ENCODE results near the gene NCBP1. TPM values are rescaled to one million over a fixed set of nuclear protein-coding genes. Genes with fewer than 3 reads are reported as not detected.

NCBP1 gene
- total and polyA plus RNA-seq, 2 of the 4 experiments (the other 2 are of a cell fraction), result 17.8 to 46.4 TPM

DNA sequence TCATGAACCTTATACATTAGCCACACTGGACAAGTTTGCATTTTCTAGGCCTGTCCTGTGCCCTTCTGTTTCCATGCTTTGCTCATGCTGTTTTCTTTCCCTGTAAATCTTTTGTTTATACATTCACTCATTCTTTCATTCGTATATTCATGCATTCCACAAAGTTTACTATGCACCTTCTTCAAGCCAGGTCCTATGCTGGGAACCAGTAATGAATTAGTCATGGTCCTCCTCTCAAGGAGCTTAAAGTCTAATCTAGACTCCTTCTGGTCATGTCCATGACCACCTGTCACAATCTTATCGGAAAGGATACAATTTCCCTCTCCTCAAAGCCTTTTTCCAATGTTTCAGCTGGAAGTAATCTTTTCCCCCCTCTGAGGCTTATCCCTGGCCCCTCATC lies 72.6 kb downstream of the NCBP1 start:
- in situ Hi-C loops (cut with MboI; ENCODE audit: low sequenced_read_pairs) (no loop called here), intact Hi-C loops (cut with micrococcal nuclease) (no loop called here), dilution Hi-C loops (cut with HindIII; ENCODE audit: low sequenced_read_pairs, unreplicated experiment) (no loop called here)
- H3K4ac ChIP-seq (ENCODE audit: low read depth, low read length), result no peak overlapping the region
- no peak overlapping the region for H3K9ac ChIP-seq (ENCODE audit: low read depth, low read length)
- H2AFZ ChIP-seq (replicated peaks; ENCODE audit: low read length, poor library complexity), result no peak overlapping the region
- H3K27ac ChIP-seq (ENCODE audit: insufficient read depth, low read length), result no peak overlapping the region
- no peaks in the 10 kb centered on the region for H4K20me1 ChIP-seq (ENCODE audit: insufficient read depth, low read length)
- WGBS, 2 experiments (ENCODE audit: extremely low coverage in 2 of 2, insufficient read length in 1 of 2), result no CpG with 5 or more reads among the region's 2 CpGs
- no TSS peak for BruUV-seq (replicated peaks)
- no peak overlapping the region for H2BK120ac ChIP-seq (ENCODE audit: low read depth, low read length)
- no peak overlapping the region for H4K5ac ChIP-seq (ENCODE audit: low read depth, low read length)
- H2BK5ac ChIP-seq (ENCODE audit: low read depth, low read length, poor library complexity, severe bottlenecking), result no peak overlapping the region
- no peak overlapping the region for H3K4me2 ChIP-seq (ENCODE audit: low read depth, low read length)
- no peaks in the 10 kb centered on the region for H3K9me3 ChIP-seq (ENCODE audit: control insufficient read depth, insufficient read depth, low read length)
- no peak overlapping the region for H2AK9ac ChIP-seq (replicated peaks; ENCODE audit: low read depth, low read length, poor library complexity)
- H3K4me3 ChIP-seq (ENCODE audit: insufficient read depth, low read depth, low read length), result no peak overlapping the region
- H3K9me1 ChIP-seq (ENCODE audit: insufficient read depth, low read length), result no peaks in the 10 kb centered on the region
- H3K14ac ChIP-seq (replicated peaks; ENCODE audit: low read depth, low read length), result no peak overlapping the region
- H3K27me3 ChIP-seq (ENCODE audit: control insufficient read depth, insufficient read depth, low read length), result peaks cover 10% of the 10 kb centered on the region
- ChIA-PET CTCF (interaction anchor here (1.1 to 2.1 kb wide), 2 partner anchors 195 to 217 kb away, joined by 3 to 7 read pairs; no protein-coding TSS in a partner anchor), POLR2A (ENCODE audit: unreplicated experiment) (no interaction called here)
- no peak overlapping the region for H3K18ac ChIP-seq (ENCODE audit: low read depth, low read length)
- DNase-seq, result peak; percentile 31
- no peak overlapping the region for H4K8ac ChIP-seq (ENCODE audit: low read depth in 2 of 2, low read length in 2 of 2)
- no peak overlapping the region for H3K23ac ChIP-seq (ENCODE audit: low read depth, low read length)
- H3K79me1 ChIP-seq (ENCODE audit: low read depth in 1 of 2, low read length in 2 of 2), result no peaks in the 10 kb centered on the region
- TF ChIP-seq POLR2A (IDR thresholded peaks at IDR 0.05; ENCODE audit: low read depth, low read length) (no peak), NFE2L2 (IDR thresholded peaks at IDR 0.05; ENCODE audit: low read depth, low read length) (no peak), MAFK (IDR thresholded peaks at IDR 0.05; ENCODE audit: low read depth, low read length) (no peak), FOS (IDR thresholded peaks at IDR 0.05; ENCODE audit: low read depth, low read length) (no peak), RAD21 (IDR thresholded peaks at IDR 0.05; ENCODE audit: low read length) (no peak), MAZ (IDR thresholded peaks at IDR 0.05; ENCODE audit: borderline replicate concordance, low read depth, low read length) (no peak), RCOR1 (IDR thresholded peaks at IDR 0.05; ENCODE audit: insufficient replicate concordance, low read length) (no peak), RFX5 (IDR thresholded peaks at IDR 0.05; ENCODE audit: low read depth, low read length) (no peak), CEBPB (IDR thresholded peaks at IDR 0.05; ENCODE audit: low read depth, low read length) (no peak)
- TF ChIP-seq, protein P1, sequence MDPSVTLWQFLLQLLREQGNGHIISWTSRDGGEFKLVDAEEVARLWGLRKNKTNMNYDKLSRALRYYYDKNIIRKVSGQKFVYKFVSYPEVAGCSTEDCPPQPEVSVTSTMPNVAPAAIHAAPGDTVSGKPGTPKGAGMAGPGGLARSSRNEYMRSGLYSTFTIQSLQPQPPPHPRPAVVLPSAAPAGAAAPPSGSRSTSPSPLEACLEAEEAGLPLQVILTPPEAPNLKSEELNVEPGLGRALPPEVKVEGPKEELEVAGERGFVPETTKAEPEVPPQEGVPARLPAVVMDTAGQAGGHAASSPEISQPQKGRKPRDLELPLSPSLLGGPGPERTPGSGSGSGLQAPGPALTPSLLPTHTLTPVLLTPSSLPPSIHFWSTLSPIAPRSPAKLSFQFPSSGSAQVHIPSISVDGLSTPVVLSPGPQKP (IDR thresholded peaks at IDR 0.05; ENCODE audit: borderline replicate concordance, low read depth, low read length), result no peak
- TF ChIP-seq, protein P2, sequence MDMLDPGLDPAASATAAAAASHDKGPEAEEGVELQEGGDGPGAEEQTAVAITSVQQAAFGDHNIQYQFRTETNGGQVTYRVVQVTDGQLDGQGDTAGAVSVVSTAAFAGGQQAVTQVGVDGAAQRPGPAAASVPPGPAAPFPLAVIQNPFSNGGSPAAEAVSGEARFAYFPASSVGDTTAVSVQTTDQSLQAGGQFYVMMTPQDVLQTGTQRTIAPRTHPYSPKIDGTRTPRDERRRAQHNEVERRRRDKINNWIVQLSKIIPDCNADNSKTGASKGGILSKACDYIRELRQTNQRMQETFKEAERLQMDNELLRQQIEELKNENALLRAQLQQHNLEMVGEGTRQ (IDR thresholded peaks at IDR 0.05; ENCODE audit: low read depth, low read length), result no peak
- TF ChIP-seq, protein P3, sequence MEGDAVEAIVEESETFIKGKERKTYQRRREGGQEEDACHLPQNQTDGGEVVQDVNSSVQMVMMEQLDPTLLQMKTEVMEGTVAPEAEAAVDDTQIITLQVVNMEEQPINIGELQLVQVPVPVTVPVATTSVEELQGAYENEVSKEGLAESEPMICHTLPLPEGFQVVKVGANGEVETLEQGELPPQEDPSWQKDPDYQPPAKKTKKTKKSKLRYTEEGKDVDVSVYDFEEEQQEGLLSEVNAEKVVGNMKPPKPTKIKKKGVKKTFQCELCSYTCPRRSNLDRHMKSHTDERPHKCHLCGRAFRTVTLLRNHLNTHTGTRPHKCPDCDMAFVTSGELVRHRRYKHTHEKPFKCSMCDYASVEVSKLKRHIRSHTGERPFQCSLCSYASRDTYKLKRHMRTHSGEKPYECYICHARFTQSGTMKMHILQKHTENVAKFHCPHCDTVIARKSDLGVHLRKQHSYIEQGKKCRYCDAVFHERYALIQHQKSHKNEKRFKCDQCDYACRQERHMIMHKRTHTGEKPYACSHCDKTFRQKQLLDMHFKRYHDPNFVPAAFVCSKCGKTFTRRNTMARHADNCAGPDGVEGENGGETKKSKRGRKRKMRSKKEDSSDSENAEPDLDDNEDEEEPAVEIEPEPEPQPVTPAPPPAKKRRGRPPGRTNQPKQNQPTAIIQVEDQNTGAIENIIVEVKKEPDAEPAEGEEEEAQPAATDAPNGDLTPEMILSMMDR (conservative IDR thresholded peaks at IDR 0.05; ENCODE audit: low read depth, low read length), result no peak
- H4K91ac ChIP-seq (ENCODE audit: insufficient read depth, low read depth, low read length), result no peak overlapping the region
- H2BK15ac ChIP-seq (ENCODE audit: low read depth, low read length), result no peak overlapping the region
- no peak overlapping the region for H3K56ac ChIP-seq (ENCODE audit: extremely low read depth, insufficient read depth, low read length)
- H3K36me3 ChIP-seq (ENCODE audit: control insufficient read depth, insufficient read depth, low read length), result no peaks in the 10 kb centered on the region
- no peak overlapping the region for H2BK20ac ChIP-seq (ENCODE audit: low read depth, low read length)
- H2AK5ac ChIP-seq (ENCODE audit: low read depth, low read length), result no peak overlapping the region
- ATAC-seq (ENCODE audit: low read depth), result no peak
- peaks cover 3% of the 10 kb centered on the region for H3K4me1 ChIP-seq (ENCODE audit: control insufficient read depth, insufficient read depth, low read length)
